Endothelial cell of hepatic sinusoid (primary cell): ENCODE results near the gene BRICD5.

Experiments
- in situ Hi-C: cut with HindIII; loops from 2 replicates; pipeline ENCODE4 v1.10.0; 2017; ENCODE audit warnings: low sequenced_read_pairs

Gene BRICD5

GRCh38 chr16:2226245-2226793 lies 15.7 kb upstream of the BRICD5 start:
- in situ Hi-C loops: no loop called here

GRCh38 chr16:2223942-2224486 lies 13.4 kb upstream of the BRICD5 start:
- in situ Hi-C loops: no loop called here

GRCh38 chr16:2223221-2223941 lies 12.7 kb upstream of the BRICD5 start, which contains the start of gene E4F1:
Gene E4F1 (plus strand): TSS chr16:2223591. CDS start chr16:2223614, 23 bp downstream.
- in situ Hi-C loops: no loop called here

GRCh38 chr16:2216330-2216729 lies 5.7 kb upstream of the BRICD5 start:
- in situ Hi-C loops: no loop called here

GRCh38 chr16:2214719-2214968 lies 4.0 kb upstream of the BRICD5 start, which contains the start of gene PGP:
Gene PGP (minus strand): TSS chr16:2214840. CDS start chr16:2214777, 63 bp downstream.
- in situ Hi-C loops: no loop called here

- in situ Hi-C loops: no loop called here
These were observed 3.4 kb upstream of the BRICD5 start for GRCh38 chr16:2213817-2214718.

- in situ Hi-C loops: no loop called here
These were observed 2.0 kb upstream of the BRICD5 start for GRCh38 chr16:2212362-2213324.

- in situ Hi-C loops: no loop called here
These were observed 1.3 kb upstream of the BRICD5 start for GRCh38 chr16:2211923-2212347.

- in situ Hi-C loops: no loop called here
These were observed 692 bp downstream of the BRICD5 start for GRCh38 chr16:2210009-2210332.

- in situ Hi-C loops: no loop called here
These were observed 1.2 kb downstream of the BRICD5 start for GRCh38 chr16:2209258-2210008.

- in situ Hi-C loops: no loop called here
These were observed 1.9 kb downstream of the BRICD5 start for GRCh38 chr16:2208772-2209171.

- in situ Hi-C loops: no loop called here
These were observed 2.4 kb downstream of the BRICD5 start for GRCh38 chr16:2208308-2208707.

- in situ Hi-C loops: no loop called here
These were observed 2.8 kb downstream of the BRICD5 start for GRCh38 chr16:2207872-2208271.

GRCh38 chr16:2206780-2207433 lies 3.8 kb downstream of the BRICD5 start:
- in situ Hi-C loops: no loop called here

- in situ Hi-C loops: no loop called here
These were observed 4.3 kb downstream of the BRICD5 start for GRCh38 chr16:2206420-2206779.

GRCh38 chr16:2205967-2206313 lies 4.7 kb downstream of the BRICD5 start:
- in situ Hi-C loops: no loop called here

- in situ Hi-C loops: no loop called here
These were observed 5.3 kb downstream of the BRICD5 start, which contains the start of gene MLST8 for GRCh38 chr16:2205104-2205966. Gene MLST8 (plus strand): TSS chr16:2205454. CDS start chr16:2206086, 632 bp downstream.

- in situ Hi-C loops: no loop called here
These were observed 6.1 kb downstream of the BRICD5 start for GRCh38 chr16:2204416-2205103.
